Left cardiac atrium (tissue), 4 donors: ENCODE results near the gene SLC13A1. TPM values are rescaled to one million over a fixed set of nuclear protein-coding genes. Genes with fewer than 3 reads are reported as not detected.

Experiments
- ATAC-seq, 2 donors: fragments of 200-7000 bp; cut with Tn5 transposase; one replicate each; pipeline ENCODE4 v1.9.1; 2020; ENCODE audit warnings: mild to moderate bottlenecking in 2 of 2, moderate library complexity in 2 of 2
- DNase-seq: peaks from one replicate; pipeline ENCODE4 v3.0.0-alpha.2; 2020
- intact Hi-C, 2 donors: fragments of 100-400 bp; cut with DNase I; formaldehyde crosslinking; loops; one replicate each; pipeline versions ENCODE4 v1.14.1 to v1.15.1; 2022 to 2023
- total RNA-seq, 2 donors: library from RNA; stranded (reverse); fragmentation: NEBNext Ultra II Directional; extraction: Animal tissue kit (Norgen Biotek cat#: 25700); gene quantifications; one replicate each; pipeline ENCODE4 v1.2.1, GENCODE V29; 2021
- donor health status: DM: no; HTN: yes; CAD: no.
- donor health status: DM: no; HTN: yes; CAD: no; lungs with severe emphysema.
- donor health status: DM: yes; HTN: yes; CAD: no.
- donor health status: Dilated cardiomyopathy.

Gene SLC13A1
- total RNA-seq, 2 donors from 2014 or later = not detected

DNA sequence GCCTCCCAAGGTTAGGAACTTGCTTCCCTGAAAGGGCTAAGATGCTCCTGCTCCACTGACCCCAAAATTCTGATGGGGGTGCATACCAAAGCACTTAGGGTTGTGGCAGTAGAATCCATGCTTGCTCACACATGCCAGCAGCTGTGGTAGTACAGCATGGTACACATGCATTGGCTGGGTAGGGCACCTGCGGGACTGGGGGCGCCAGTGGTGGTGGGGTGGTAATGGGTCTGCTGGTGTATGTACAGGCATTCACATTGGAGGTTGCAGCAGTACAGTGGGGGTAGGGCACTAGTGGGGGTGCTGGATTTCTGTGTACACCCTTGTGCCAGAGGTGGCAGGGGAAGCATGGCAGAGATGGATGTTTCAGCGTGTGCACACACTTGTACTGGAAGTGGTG lies 132.0 kb downstream of the SLC13A1 start:
- ATAC-seq (no peak), DNase-seq (no peak)
- intact Hi-C loops = no loop called here

Other genes starting within 250 kb of the SLC13A1 start
- not detected for gene TAS2R16, start 204.3 kb downstream of the SLC13A1 start, total RNA-seq